K562 (cell line): ENCODE results near the gene DBP. TPM values are rescaled to one million over a fixed set of nuclear protein-coding genes. Genes with fewer than 3 reads are reported as not detected.

Source experiments
- ARID2 ChIP-seq: fragments of 450-650 bp; IDR thresholded peaks from 2 replicates; pipeline ENCODE4 v1.6.1; 2017; ENCODE audit warnings: antibody characterized with exemption, mild to moderate bottlenecking
- BDP1 ChIP-seq: IDR thresholded peaks from 3 replicates; pipeline ENCODE4 v1.6.1; 2011; ENCODE audit not compliant: insufficient read length, insufficient read depth
- BRD9 ChIP-seq: fragments of 450-650 bp; IDR thresholded peaks from 2 replicates; pipeline ENCODE4 v1.6.1; 2018; ENCODE audit warnings: low read depth; ENCODE audit not compliant: partially characterized antibody
- CBX5 ChIP-seq: IDR thresholded peaks from 2 replicates; pipeline ENCODE4 v1.6.1; 2014; ENCODE audit warnings: low read depth, borderline replicate concordance
- CBX8 ChIP-seq: fragments of 200-600 bp; sonication (generic); IDR thresholded peaks from 2 replicates; pipeline ENCODE4 v1.6.1; 2012; ENCODE audit warnings: borderline replicate concordance, mixed run types, low read depth, mild to moderate bottlenecking, moderate library complexity, mixed read lengths, low read length, control low read depth, inconsistent platforms; ENCODE audit not compliant: poor library complexity, severe bottlenecking; ENCODE audit errors: extremely low read depth
- CSDE1 ChIP-seq, 2 experiments: fragments of 450-650 bp; IDR thresholded peaks; 2 replicates each; pipeline ENCODE4 v1.6.1; 2016; ENCODE audit warnings: mild to moderate bottlenecking in 1 of 2
- E2F3 ChIP-seq: fragments of 250-450 bp; sonication (Bioruptor Pico); IDR thresholded peaks from 2 replicates; pipeline ENCODE4 v1.4.0; 2020; ENCODE audit warnings: mild to moderate bottlenecking
- FOXK1 ChIP-seq: sonication (generic); formaldehyde crosslinking; IDR thresholded peaks from 2 replicates; pipeline ENCODE4 v1.8.0; 2022; ENCODE audit warnings: missing genetic modification reagents, mild to moderate bottlenecking, borderline replicate concordance
- KAT8 ChIP-seq: fragments of 450-650 bp; IDR thresholded peaks from 2 replicates; pipeline ENCODE4 v1.6.1; 2016; ENCODE audit warnings: low read depth, mild to moderate bottlenecking
- MCM3 ChIP-seq: fragments of 450-650 bp; IDR thresholded peaks from 2 replicates; pipeline ENCODE4 v1.6.1; 2016
- NFE2 ChIP-seq: IDR thresholded peaks from 2 replicates; pipeline ENCODE4 v1.6.1; 2014; ENCODE audit warnings: antibody characterized with exemption, low read depth
- NFYB ChIP-seq: IDR thresholded peaks from 2 replicates; pipeline ENCODE4 v1.6.1; 2011; ENCODE audit warnings: mild to moderate bottlenecking, moderate library complexity; ENCODE audit not compliant: insufficient read length; ENCODE audit errors: extremely low read depth
- NR0B1 ChIP-seq: fragments of 450-650 bp; IDR thresholded peaks from one replicate; pipeline ENCODE4 v1.6.1; 2018; ENCODE audit warnings: mild to moderate bottlenecking, moderate library complexity; ENCODE audit not compliant: partially characterized antibody
- PHF21A ChIP-seq: fragments of 450-650 bp; IDR thresholded peaks from 2 replicates; pipeline ENCODE4 v1.6.1; 2017; ENCODE audit warnings: low read depth, borderline replicate concordance
- SRSF1 ChIP-seq: fragments of 200-400 bp; formaldehyde crosslinking; IDR thresholded peaks from 2 replicates; pipeline ENCODE4 v1.6.1; 2017; ENCODE audit warnings: mild to moderate bottlenecking, low read depth, low read length, moderate library complexity
- ZNF253 ChIP-seq: fragments of 250-450 bp; sonication (Bioruptor Pico); conservative IDR thresholded peaks from 2 replicates; pipeline ENCODE4 v1.6.1; 2021; ENCODE audit warnings: mild to moderate bottlenecking
- ZNF274 ChIP-seq: IDR thresholded peaks from 2 replicates; pipeline ENCODE4 v1.6.1; 2011; ENCODE audit warnings: low read depth, mild to moderate bottlenecking, low read length, moderate library complexity, borderline replicate concordance
- ZNF384 ChIP-seq: IDR thresholded peaks from 2 replicates; pipeline ENCODE4 v1.6.1; 2012; ENCODE audit warnings: low read depth, low read length, improper control_type of control experiment
- ZNF695 ChIP-seq: fragments of 450-650 bp; formaldehyde crosslinking; IDR thresholded peaks from 2 replicates; pipeline ENCODE4 v1.4.0; 2020; ENCODE audit warnings: mild to moderate bottlenecking, moderate library complexity
- ZNF766 ChIP-seq: fragments of 200-800 bp; sonication (Bioruptor generic); conservative IDR thresholded peaks from 2 replicates; pipeline ENCODE4 v1.6.1; 2016; ENCODE audit warnings: missing genetic modification characterization, missing compliant biosample characterization
- polyA plus RNA-seq, 8 experiments: library from polyadenylated mRNA; depleted of rRNA in 4 of 8; stranded (reverse) in 5 of 8; unstranded in 3 of 8; fragments of >200 nt; fragmentation: Nextera tagmentation in 2 of 8; fragmentation: Illumina TruSeq in 1 of 8; extraction: Ambion mirVana in 2 of 8; extraction: Trizol in 1 of 8; gene quantifications; 2 replicates each; pipeline versions ENCODE4 v1.2.1 to v1.2.3, GENCODE V29; 2011 to 2014; ENCODE audit warnings: inconsistent platforms in 1 of 8, missing spikeins in 1 of 8
- total RNA-seq, 7 experiments: library from RNA; depleted of rRNA in 6 of 7; stranded (reverse); fragments of >200 nt in 6 of 7; fragmentation: Illumina TruSeq in 2 of 7; extraction: Trizol in 2 of 7; gene quantifications; 2 replicates each; pipeline versions ENCODE4 v1.2.1 to v1.2.3, GENCODE V29; 2011 to 2021; ENCODE audit warnings: low replicate concordance in 1 of 7
- TF ChIP-seq, protein P1 (sequence below): fragments of 450-650 bp; formaldehyde crosslinking; IDR thresholded peaks from 2 replicates; pipeline ENCODE4 v1.4.0; 2020; ENCODE audit warnings: mild to moderate bottlenecking, moderate library complexity
- TF ChIP-seq, protein P2 (sequence below): fragments of 250-450 bp; sonication (Bioruptor Pico); IDR thresholded peaks from 2 replicates; pipeline ENCODE4 v1.4.0; 2020; ENCODE audit warnings: mild to moderate bottlenecking
- TF ChIP-seq, protein P3 (sequence below): fragments of 250-450 bp; sonication (Bioruptor Pico); IDR thresholded peaks from 2 replicates; pipeline ENCODE4 v1.5.1; 2021; ENCODE audit warnings: mild to moderate bottlenecking

DBP gene
- total and polyA plus RNA-seq, 9 of the 15 experiments (the other 6 are each of a cell fraction or from before 2014, with no cell fraction given), result 0.25 to 5.5 (median 1.8) TPM

GRCh38 chr19:48588670-48589401 lies 48.3 kb downstream of the DBP start (continued):
- no peak for TF ChIP-seq ZNF766 (CRISPR knock-in tag)
- no peak for TF ChIP-seq ZNF695 (CRISPR knock-in tag)
- TF ChIP-seq ZNF274, result no peak
- TF ChIP-seq ZNF253 (CRISPR knock-in tag), result no peak
- TF ChIP-seq, protein P1, sequence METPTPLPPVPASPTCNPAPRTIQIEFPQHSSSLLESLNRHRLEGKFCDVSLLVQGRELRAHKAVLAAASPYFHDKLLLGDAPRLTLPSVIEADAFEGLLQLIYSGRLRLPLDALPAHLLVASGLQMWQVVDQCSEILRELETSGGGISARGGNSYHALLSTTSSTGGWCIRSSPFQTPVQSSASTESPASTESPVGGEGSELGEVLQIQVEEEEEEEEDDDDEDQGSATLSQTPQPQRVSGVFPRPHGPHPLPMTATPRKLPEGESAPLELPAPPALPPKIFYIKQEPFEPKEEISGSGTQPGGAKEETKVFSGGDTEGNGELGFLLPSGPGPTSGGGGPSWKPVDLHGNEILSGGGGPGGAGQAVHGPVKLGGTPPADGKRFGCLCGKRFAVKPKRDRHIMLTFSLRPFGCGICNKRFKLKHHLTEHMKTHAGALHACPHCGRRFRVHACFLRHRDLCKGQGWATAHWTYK, result 0 out of 2 replicates have a peak, but pooled peaks have one; percentile 19
- TF ChIP-seq NFE2, result peak; percentile 34
- TF ChIP-seq SRSF1, result no peak
- no peak for TF ChIP-seq NR0B1
- no peak for TF ChIP-seq CBX8
- no peak for TF ChIP-seq FOXK1 (CRISPR knock-in tag)
- no peak; the same call in 1 of the 2 replicates for TF ChIP-seq PHF21A
- peak; percentile 69; the same call in 1 of the 2 replicates for TF ChIP-seq CBX5
- TF ChIP-seq MCM3, result peak; percentile 57; the same call in 1 of the 2 replicates
- TF ChIP-seq, protein P2, sequence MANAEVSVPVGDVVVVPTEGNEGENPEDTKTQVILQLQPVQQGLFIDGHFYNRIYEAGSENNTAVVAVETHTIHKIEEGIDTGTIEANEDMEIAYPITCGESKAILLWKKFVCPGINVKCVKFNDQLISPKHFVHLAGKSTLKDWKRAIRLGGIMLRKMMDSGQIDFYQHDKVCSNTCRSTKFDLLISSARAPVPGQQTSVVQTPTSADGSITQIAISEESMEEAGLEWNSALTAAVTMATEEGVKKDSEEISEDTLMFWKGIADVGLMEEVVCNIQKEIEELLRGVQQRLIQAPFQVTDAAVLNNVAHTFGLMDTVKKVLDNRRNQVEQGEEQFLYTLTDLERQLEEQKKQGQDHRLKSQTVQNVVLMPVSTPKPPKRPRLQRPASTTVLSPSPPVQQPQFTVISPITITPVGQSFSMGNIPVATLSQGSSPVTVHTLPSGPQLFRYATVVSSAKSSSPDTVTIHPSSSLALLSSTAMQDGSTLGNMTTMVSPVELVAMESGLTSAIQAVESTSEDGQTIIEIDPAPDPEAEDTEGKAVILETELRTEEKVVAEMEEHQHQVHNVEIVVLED (CRISPR knock-in tag), result no peak
- TF ChIP-seq CSDE1 (IDR thresholded peaks at IDR 0.05), result no peak; a peak in 1 of 4 replicates
- TF ChIP-seq NFYB, result no peak
- no peak for TF ChIP-seq BDP1
- no peak for TF ChIP-seq KAT8
- peak; percentile 85 for TF ChIP-seq BRD9
- TF ChIP-seq ZNF384, result no peak
- TF ChIP-seq ARID2, result no peak
- TF ChIP-seq, protein P3, sequence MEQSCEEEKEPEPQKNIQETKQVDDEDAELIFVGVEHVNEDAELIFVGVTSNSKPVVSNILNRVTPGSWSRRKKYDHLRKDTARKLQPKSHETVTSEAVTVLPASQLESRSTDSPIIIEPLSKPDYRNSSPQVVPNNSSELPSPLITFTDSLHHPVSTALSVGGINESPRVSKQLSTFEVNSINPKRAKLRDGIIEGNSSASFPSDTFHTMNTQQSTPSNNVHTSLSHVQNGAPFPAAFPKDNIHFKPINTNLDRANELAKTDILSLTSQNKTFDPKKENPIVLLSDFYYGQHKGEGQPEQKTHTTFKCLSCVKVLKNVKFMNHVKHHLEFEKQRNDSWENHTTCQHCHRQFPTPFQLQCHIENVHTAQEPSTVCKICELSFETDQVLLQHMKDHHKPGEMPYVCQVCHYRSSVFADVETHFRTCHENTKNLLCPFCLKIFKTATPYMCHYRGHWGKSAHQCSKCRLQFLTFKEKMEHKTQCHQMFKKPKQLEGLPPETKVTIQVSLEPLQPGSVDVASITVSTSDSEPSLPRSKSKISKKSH (CRISPR knock-in tag), result no peak
- TF ChIP-seq E2F3 (CRISPR knock-in tag), result no peak
